ENCODE data around the gene PAQR4.

- TF ChIP-seq EGR1 (IDR thresholded peaks at IDR 0.05) (no peak), TEAD4 (IDR thresholded peaks at IDR 0.05) (no peak), TAF1 (IDR thresholded peaks at IDR 0.05; ENCODE audit: low read depth) (no peak), EP300 (IDR thresholded peaks at IDR 0.05; ENCODE audit: borderline replicate concordance) (no peak), ZBTB7A (IDR thresholded peaks at IDR 0.05; ENCODE audit: low read depth) (no peak), MAX (IDR thresholded peaks at IDR 0.05) (no peak)
These were observed 15.2 kb upstream of the PAQR4 start for GRCh38 chr16:2953706-2954627.
